Cerebellar cortex (tissue), 1 donor: ENCODE results near the gene IGF2BP2.
"Not testable (repeated sequence)": the region's sequence is repeated elsewhere in the genome, so short reads cannot be mapped to it uniquely, and the experiment has no call there.

Experiments used
- DNase-seq: peaks from one replicate; pipeline ENCODE4 v3.0.0-alpha.2; 2015; ENCODE audit warnings: low spot score

The IGF2BP2 gene

DNA sequence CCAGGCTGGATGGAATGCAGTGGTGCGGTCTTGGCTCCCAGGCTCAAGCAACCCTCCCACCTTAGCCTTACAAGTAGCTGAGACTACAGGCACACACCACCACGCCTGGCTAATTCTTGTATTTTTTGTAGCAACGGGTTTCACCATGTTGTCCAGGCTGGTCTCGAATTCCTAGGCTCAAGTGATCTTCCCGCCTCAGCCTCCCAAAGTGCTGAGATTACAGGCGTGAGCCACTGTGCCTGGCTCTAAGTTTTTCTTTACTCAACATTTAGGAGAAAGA is 26.1 kb downstream of the IGF2BP2 start:
- DNase-seq, result not testable (repeated sequence)

DNA sequence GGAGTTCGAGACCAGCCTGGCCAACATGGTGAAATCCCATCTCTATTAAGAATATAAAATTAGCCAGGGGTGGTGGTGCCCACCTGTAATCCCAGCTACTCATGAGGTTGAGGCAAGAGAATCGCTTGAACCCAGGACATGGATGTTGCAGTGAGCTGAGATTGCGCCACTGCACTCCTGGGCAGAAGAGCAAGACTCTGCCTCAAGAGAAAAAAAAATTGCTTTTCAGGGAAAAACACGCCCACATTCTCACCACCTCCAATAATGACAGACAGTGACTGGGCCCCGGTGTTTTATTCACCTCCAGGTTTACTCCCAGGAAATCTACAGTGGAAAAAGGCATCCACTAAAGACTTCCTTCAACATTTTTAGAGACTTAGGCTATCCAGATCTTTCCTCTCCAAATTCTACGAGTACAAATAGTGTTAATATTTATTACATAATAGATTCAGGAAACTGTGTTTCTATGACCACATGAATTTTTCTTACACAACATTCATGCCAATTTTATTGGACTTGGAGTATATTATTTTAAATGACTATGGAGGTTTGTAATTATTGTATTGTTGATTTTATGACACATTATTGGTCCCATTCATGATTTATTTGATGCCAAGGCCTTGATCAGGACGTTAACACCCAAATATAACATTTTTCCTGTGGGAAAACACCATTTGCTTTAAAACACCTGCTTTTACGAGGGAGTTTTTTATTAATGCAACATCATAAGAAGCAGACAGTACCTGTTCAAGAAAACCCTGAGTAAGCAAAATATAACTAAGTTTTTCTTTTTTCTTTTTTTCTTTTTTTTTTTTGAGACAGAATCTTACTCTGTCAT is 26.6 kb downstream of the IGF2BP2 start:
- DNase-seq, result no peak

- no peak for DNase-seq
Measured at GRCh38 chr3:185797108-185797881, 27.5 kb downstream of the IGF2BP2 start.

DNA sequence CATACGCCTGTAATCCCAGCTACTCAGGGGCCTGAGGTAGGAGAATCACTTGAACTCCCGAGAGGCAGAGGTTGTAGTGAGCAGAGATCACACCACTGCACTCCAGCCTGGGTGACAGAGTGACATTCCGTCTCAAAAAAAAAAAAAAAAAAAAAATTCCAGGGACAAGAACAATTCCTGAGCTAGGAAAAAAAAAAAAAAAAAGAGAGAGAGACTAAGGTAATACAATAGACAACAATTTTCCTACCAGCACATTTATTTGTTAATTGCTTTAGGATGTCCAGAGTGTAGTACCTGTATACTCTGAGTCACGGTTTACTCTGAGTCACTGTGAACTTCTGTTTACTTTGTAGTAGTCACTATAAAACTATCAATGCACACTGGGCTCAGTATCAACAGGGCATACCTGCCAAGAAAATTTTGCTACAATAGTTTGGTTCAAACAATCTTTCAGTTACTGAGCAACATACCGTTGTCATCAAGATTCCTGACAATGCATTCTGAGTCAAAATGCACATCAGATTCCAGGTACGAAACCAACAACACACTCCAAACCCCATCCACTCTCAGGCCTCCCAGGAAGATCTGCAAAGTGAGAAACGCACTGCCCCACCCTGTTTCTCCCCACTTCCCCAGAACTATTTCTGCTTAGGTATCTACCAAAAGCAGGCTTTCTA is 28.3 kb downstream of the IGF2BP2 start:
- no peak for DNase-seq

DNA sequence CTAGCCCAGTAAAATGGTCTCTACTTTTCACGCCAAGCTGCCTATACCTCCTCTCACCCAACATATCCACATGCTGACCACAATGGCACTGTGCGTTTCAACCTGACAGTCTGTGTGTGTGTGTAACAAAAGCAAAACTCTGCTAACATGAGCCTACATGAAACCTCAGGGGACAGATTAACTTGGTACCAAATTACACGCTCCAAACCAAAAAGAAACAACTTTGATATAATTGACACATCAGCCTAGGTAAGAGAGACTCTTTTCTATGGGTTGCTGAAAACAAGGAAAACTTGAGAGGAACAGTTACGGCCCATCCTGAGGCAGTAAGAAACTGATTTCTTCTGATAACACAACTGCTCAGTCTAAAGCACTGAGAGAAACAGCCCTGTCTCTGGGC is 31.5 kb downstream of the IGF2BP2 start:
- DNase-seq, result no peak

DNA sequence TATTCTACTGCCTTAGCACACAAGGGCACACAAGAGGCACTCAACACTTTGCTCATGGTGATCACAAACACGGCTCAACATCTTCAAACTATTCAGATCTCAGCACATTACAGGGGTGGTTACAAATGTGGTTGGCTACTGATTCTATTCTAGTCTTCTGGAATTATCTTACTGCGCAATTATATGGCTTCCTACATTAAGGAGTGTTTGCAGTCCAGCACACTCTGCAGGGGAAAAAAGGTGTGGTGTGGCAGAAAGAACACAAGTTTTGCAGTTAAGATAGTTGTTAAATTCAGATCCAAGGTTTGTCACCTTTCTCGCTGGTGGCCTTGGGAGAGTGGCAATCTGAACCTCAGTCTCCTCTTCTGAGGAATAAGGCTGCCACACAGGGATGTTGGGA is 31.9 kb downstream of the IGF2BP2 start:
- no peak for DNase-seq

DNA sequence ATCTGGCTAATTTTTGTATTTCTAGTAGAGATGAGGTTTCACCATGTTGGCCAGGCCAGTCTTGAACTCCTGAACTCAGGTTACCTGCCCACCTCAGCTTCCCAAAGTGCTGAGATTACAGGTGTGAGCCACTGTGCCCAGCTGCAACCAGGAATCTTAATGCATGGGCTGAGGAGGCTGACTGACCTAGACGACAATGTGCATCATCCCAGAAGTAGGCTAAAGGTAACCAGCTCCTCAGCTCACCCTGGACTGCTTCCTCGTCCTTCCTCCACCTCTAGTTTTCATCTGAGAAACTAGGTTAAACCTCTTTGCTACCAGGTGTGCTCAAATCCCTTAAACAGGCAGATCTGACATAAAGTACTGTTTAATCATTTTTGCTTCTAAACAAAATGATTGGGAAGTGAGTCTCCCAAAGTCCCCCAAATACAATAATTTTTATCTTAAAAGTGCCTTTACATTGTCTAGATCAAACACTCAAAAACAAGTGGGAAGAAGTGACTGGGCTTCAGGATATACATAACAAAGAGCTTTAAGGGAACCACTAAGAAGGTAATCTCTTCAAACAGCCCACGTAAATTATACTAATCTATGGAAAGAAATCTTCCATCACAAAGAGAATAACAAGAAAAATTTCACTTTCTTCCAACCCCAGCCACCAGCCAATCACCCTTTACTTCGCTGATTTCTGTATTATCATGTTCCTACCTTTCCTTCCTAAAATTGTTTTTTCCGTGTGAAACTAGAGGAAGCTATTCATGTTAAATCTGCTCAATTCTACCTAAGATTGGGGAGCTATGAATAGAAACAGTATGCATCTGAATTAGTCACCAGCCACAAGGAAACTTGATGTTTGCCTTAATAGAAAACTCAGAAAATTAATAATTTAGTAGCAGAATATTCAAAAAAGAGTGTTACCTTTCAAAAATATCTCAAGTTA is 34.7 kb downstream of the IGF2BP2 start:
- no peak for DNase-seq

DNA sequence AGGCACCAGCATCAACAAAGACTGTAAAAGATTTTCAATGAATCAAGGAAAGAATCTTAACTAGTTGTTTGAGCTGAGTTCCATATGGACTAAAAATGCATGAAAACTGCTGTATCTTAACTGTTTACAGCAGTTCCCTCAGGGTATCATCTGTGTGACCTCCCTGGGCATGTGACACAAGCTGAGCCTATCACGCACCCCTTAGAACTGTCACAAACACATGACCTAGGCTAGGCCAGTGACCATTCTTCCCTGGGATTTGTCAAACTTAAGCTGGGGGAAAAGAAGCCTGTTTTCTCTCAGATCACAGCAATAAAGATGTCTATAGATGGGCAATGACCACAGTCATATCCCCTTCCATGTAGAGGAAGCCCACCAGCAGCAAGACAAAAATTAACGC is 35.7 kb downstream of the IGF2BP2 start:
- no peak for DNase-seq

GRCh38 chr3:185788292-185788691 is 36.5 kb downstream of the IGF2BP2 start:
- no peak for DNase-seq

DNA sequence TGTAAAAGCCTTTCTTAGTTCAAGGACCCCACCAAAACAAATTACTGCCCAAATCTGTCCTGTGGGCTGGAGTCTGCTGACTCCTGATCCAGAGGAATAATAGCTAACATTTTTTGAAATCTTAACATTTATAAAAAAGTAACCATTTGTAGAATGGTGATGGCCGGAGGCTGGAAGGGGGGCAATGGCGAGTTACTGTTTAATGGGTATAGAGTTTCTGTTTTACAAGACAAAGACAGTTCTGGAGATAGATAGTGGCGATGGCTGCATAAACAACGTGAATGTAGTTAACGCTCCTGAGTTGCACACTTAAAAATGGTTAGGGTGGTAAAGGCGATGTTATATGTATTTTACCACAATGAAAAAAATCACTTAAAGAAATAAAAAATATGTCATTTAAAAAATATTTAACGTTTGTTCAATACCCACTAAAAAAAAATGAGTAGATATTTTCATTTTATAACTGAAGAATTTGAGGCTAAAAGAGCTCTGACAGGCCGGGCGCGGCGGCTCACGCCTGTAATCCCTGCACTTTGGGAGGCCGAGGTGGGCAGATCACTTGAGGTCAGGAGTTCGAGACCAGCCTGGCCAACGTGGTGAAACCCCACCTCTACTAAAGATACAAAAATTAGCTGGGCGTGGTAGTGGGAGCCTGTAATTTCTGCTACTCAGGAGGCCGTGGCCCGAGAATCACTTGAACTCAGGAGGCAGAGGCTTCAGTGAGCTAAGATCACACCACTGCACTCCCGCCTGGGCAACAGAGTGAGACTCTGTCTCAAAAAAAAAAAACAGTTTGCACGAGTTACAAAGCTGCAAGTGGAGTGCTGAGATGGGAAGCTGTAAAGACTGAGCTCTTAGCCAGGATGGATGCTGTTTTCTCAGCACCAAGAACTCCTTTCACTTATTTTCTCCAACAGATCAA is 37.6 kb downstream of the IGF2BP2 start:
- no peak for DNase-seq

- DNase-seq, result not testable (repeated sequence)
Measured at GRCh38 chr3:185786258-185786657, 38.6 kb downstream of the IGF2BP2 start.

- no peak for DNase-seq
Measured at GRCh38 chr3:185784317-185784716, 40.5 kb downstream of the IGF2BP2 start.

DNA sequence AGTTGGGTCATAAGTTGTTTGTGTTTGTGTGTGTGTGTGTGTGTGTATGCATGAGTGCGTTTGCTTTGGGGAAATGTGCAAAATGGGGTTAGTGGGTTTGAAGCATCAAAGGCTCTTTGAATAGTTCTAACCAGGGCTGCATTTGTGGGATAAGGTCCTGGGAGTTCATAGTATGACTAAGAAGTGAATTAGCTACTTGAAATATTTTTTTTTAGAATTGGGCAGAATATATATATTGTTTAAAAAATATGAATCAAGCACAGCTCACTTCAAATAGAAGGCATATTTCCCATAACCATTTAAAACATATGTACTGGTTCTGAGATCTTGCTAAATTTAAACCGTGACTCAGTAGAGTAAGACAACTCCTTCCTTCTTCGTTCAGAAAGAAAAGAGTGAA is 43.1 kb downstream of the IGF2BP2 start:
- no peak for DNase-seq

- no peak for DNase-seq
Measured at GRCh38 chr3:185779461-185779860, 45.4 kb downstream of the IGF2BP2 start.

GRCh38 chr3:185778821-185779220 is 46.0 kb downstream of the IGF2BP2 start:
- DNase-seq, result no peak

- DNase-seq, result no peak
Measured at GRCh38 chr3:185778094-185778493, 46.7 kb downstream of the IGF2BP2 start.

- DNase-seq, result no peak
Measured at GRCh38 chr3:185770109-185770508, 54.7 kb downstream of the IGF2BP2 start.

DNA sequence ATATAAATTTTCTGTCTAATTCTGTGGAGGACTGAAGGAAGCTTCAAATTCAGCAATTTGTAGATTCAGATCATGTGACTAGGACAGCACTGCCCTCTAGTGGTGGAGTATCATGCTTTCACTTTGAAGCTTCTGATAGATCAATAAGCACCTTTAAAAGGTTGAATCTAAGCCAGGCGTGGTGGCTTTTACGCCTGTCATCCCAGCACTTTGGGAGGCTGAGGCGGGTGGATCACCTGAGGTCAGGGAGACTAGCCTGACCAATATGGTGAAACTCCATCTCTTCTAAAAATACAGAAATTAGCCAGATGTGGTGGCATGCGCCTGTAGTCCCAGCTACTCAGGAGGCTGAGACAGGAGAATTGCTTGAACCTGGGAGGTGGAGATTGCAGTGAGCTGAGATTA is 56.3 kb downstream of the IGF2BP2 start:
- DNase-seq, result peak; percentile 63

DNA sequence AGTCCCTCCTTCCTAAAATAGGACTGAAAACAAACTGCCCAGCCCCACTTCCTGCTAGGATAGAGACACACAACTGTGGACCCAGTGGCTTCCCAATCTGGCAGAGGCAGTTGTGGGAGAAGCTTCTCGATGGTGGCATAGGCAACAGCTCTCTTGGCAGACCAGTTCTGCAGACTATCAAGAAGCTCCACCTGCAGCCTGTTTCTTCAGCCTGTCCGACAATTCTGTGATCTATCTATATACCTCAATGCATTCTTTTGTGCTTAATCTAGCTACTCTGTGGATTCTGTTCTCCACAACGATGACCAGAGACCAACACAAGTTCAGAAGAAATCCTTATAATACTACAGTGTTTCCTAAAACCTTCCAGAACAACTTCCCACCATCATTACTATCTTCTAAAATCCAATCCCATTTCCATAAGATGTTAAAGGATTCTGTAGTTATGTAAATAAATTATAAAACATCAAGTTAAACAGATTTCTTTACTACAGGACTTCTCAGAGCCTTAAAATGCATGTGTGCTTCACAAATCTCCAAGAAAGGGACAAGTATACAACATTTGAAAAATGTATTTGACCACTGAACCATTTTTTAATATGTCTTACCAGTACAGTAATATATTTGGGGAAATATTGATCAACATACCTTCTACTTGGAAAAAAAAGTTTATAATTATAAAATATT is 57.7 kb downstream of the IGF2BP2 start:
- DNase-seq, result no peak

- DNase-seq, result no peak
Measured at GRCh38 chr3:185766329-185767001, 58.4 kb downstream of the IGF2BP2 start.
